H9 (cell line): ENCODE data around the gene PEDS1. TPM values are rescaled to one million over a fixed set of nuclear protein-coding genes. Genes with fewer than 3 reads are reported as not detected.
"Not testable (repeated sequence)": the region's sequence is repeated elsewhere in the genome, so short reads cannot be mapped to it uniquely, and the experiment has no call there.

Source experiments
- DNase-seq: peaks from one replicate; pipeline ENCODE4 v3.0.0-alpha.2; 2017
- H2AFZ ChIP-seq: one replicate; pipeline ENCODE4 v1.6.1; 2013; ENCODE audit warnings: mild to moderate bottlenecking, low read length, control low read depth, moderate library complexity
- H2AK5ac ChIP-seq: 2 replicates; pipeline ENCODE4 v1.6.1; 2013; ENCODE audit warnings: low read length, control low read depth, mixed read lengths; ENCODE audit not compliant: insufficient read length
- H2BK120ac ChIP-seq: one replicate; pipeline ENCODE4 v1.6.1; 2013; ENCODE audit warnings: low read depth, mild to moderate bottlenecking, low read length, control low read depth, inconsistent platforms; ENCODE audit not compliant: poor library complexity, severe bottlenecking
- H2BK12ac ChIP-seq: 2 replicates; pipeline ENCODE4 v1.6.1; 2013; ENCODE audit warnings: low read length, control low read depth, mixed read lengths, low read depth; ENCODE audit not compliant: insufficient read length
- H2BK15ac ChIP-seq: 2 replicates; pipeline ENCODE4 v1.6.1; 2013; ENCODE audit warnings: low read depth, low read length, control low read depth
- H2BK20ac ChIP-seq: one replicate; pipeline ENCODE4 v1.6.1; 2013; ENCODE audit warnings: low read depth, mild to moderate bottlenecking, low read length, control low read depth, inconsistent platforms; ENCODE audit not compliant: poor library complexity, severe bottlenecking
- H2BK5ac ChIP-seq: 2 replicates; pipeline ENCODE4 v1.6.1; 2013; ENCODE audit warnings: low read length, control low read depth, mixed read lengths; ENCODE audit not compliant: insufficient read length
- H3K14ac ChIP-seq: 2 replicates; pipeline ENCODE4 v1.6.1; 2013; ENCODE audit warnings: low read length, control low read depth; ENCODE audit not compliant: insufficient read depth
- H3K18ac ChIP-seq: 2 replicates; pipeline ENCODE4 v1.6.1; 2013; ENCODE audit warnings: low read depth, mild to moderate bottlenecking, mixed read lengths, low read length, control low read depth; ENCODE audit not compliant: insufficient read length
- H3K23ac ChIP-seq: 2 replicates; pipeline ENCODE4 v1.6.1; 2013; ENCODE audit warnings: low read length, control low read depth, mixed read lengths, low read depth; ENCODE audit not compliant: insufficient read length
- H3K23me2 ChIP-seq: 2 replicates; pipeline ENCODE4 v1.6.1; 2013; ENCODE audit warnings: low read depth, mild to moderate bottlenecking, mixed read lengths, low read length, control low read depth; ENCODE audit not compliant: insufficient read length, poor library complexity, severe bottlenecking
- H3K27ac ChIP-seq: 2 replicates; pipeline ENCODE4 v1.5.1; 2013; ENCODE audit warnings: low read length, control low read depth, mixed read lengths, low read depth; ENCODE audit not compliant: insufficient read length
- H3K27me3 ChIP-seq: 2 replicates; pipeline ENCODE4 v1.6.1; 2013; ENCODE audit warnings: low read length, control low read depth, inconsistent platforms; ENCODE audit not compliant: insufficient read depth
- H3K4ac ChIP-seq: 2 replicates; pipeline ENCODE4 v1.6.1; 2013; ENCODE audit warnings: low read depth, mild to moderate bottlenecking, control low read depth, inconsistent platforms, low read length, moderate library complexity
- H3K4me1 ChIP-seq: 2 replicates; pipeline ENCODE4 v1.6.1; 2013; ENCODE audit warnings: low read length, control low read depth, inconsistent platforms; ENCODE audit not compliant: insufficient read depth
- H3K4me2 ChIP-seq: 2 replicates; pipeline ENCODE4 v1.6.1; 2013; ENCODE audit warnings: low read length, control low read depth, mixed read lengths; ENCODE audit not compliant: insufficient read length, insufficient read depth
- H3K56ac ChIP-seq: 2 replicates; pipeline ENCODE4 v1.6.1; 2013; ENCODE audit warnings: low read depth, mild to moderate bottlenecking, mixed read lengths, low read length, control low read depth; ENCODE audit not compliant: insufficient read length
- H3K79me1 ChIP-seq: 2 replicates; pipeline ENCODE4 v1.6.1; 2013; ENCODE audit warnings: low read depth, mild to moderate bottlenecking, moderate library complexity, low read length, control low read depth, inconsistent platforms; ENCODE audit not compliant: insufficient read depth, poor library complexity, severe bottlenecking
- H3K79me2 ChIP-seq: 2 replicates; pipeline ENCODE4 v1.6.1; 2013; ENCODE audit warnings: low read length, control low read depth, inconsistent platforms; ENCODE audit not compliant: insufficient read depth
- H3K9ac ChIP-seq: 2 replicates; pipeline ENCODE4 v1.6.1; 2013; ENCODE audit warnings: low read length, control low read depth, mixed read lengths; ENCODE audit not compliant: insufficient read length; ENCODE audit errors: extremely low read depth
- H3K9me3 ChIP-seq: one replicate; pipeline ENCODE4 v1.6.1; 2013; ENCODE audit warnings: low read depth, low read length, inconsistent platforms; ENCODE audit not compliant: control insufficient read depth
- H3T11ph ChIP-seq: one replicate; pipeline ENCODE4 v1.6.1; 2013; ENCODE audit warnings: mild to moderate bottlenecking, low read length, control low read depth, inconsistent platforms
- H4K20me1 ChIP-seq: one replicate; pipeline ENCODE4 v1.6.1; 2013; ENCODE audit not compliant: control insufficient read depth, insufficient read length, insufficient read depth
- H4K5ac ChIP-seq: 2 replicates; pipeline ENCODE4 v1.6.1; 2013; ENCODE audit warnings: low read depth, mild to moderate bottlenecking, mixed read lengths, low read length, control low read depth; ENCODE audit not compliant: insufficient read length
- H4K8ac ChIP-seq: replicated peaks from 2 replicates; pipeline ENCODE4 v1.6.1; 2013; ENCODE audit warnings: low read length, control low read depth, mixed read lengths, low read depth; ENCODE audit not compliant: insufficient read length
- H4K91ac ChIP-seq: 2 replicates; pipeline ENCODE4 v1.6.1; 2013; ENCODE audit warnings: low read depth, mild to moderate bottlenecking, moderate library complexity, mixed read lengths, low read length, control low read depth; ENCODE audit not compliant: insufficient read length
- H3K27ac Mint-ChIP-seq, 3 experiments: 2 replicates in 2 of 3; 3 replicates in 1 of 3; pipeline ENCODE4 v1.8.0; 2020 to 2021; ENCODE audit warnings: mixed read lengths in 3 of 3, mild to moderate bottlenecking in 1 of 3, moderate library complexity in 1 of 3
- H3K27me3 Mint-ChIP-seq: 2 replicates; pipeline ENCODE4 v1.8.0; 2021; ENCODE audit warnings: low read depth, mild to moderate bottlenecking, moderate library complexity, mixed read lengths
- H3K36me3 Mint-ChIP-seq, 3 experiments: 2 replicates in 2 of 3; 3 replicates in 1 of 3; pipeline ENCODE4 v1.8.0; 2020 to 2021; ENCODE audit warnings: low read depth in 3 of 3, mixed read lengths in 3 of 3; ENCODE audit not compliant: insufficient read depth in 1 of 3
- H3K4me1 Mint-ChIP-seq, 2 experiments: 2 replicates each; pipeline ENCODE4 v1.8.0; 2020; ENCODE audit warnings: mixed read lengths in 2 of 2
- H3K4me3 Mint-ChIP-seq, 2 experiments: 2 replicates in 1 of 2; 3 replicates in 1 of 2; pipeline ENCODE4 v1.8.0; 2020 to 2021; ENCODE audit warnings: mild to moderate bottlenecking in 2 of 2, mixed read lengths in 2 of 2, moderate library complexity in 1 of 2
- H3K9me3 Mint-ChIP-seq, 2 experiments: 2 replicates in 1 of 2; 3 replicates in 1 of 2; pipeline ENCODE4 v1.8.0; 2020; ENCODE audit warnings: mild to moderate bottlenecking in 2 of 2, mixed read lengths in 2 of 2, moderate library complexity in 1 of 2
- WGBS: extraction: QIAGEN DNeasy Blood & Tissue Kit; methylation state at CpG from one replicate; pipeline ENCODE4 v1.1.7; 2013; ENCODE audit warnings: missing lambda C conversion rate, low lambda C conversion rate, mixed read lengths; ENCODE audit not compliant: insufficient read length; ENCODE audit errors: extremely low coverage; 5-methylcytosine and 5-hydroxymethylcytosine counted together
- total RNA-seq: library from RNA; stranded (reverse); gene quantifications from 2 replicates; pipeline ENCODE4 v1.2.1, GENCODE V29; 2021
- TF ChIP-seq, protein P1 (sequence below): fragments of 200-600 bp; sonication (generic); conservative IDR thresholded peaks from 3 replicates; pipeline ENCODE4 v1.8.0; 2021; ENCODE audit warnings: antibody characterized with exemption, mild to moderate bottlenecking

The PEDS1 gene
- total RNA-seq, 1 experiment from 2014 or later = 29.3 TPM

- WGBS = no CpG with 5 or more reads among the region's 5 CpGs
- Histone ChIP-seq H2AFZ (no peak overlapping the region), H2BK20ac (no peak overlapping the region), H2AK5ac (no peak overlapping the region), H3K4ac (no peak overlapping the region), H4K91ac (no peak overlapping the region), H4K8ac (no peak overlapping the region), H2BK12ac (no peak overlapping the region), H3K56ac (no peak overlapping the region), H3K23ac (no peak overlapping the region), H3K4me1 (no peaks in the 10 kb centered on the region), H3K9ac (no peak overlapping the region), H3K27me3 (no peaks in the 10 kb centered on the region), H3K23me2 (no peaks in the 10 kb centered on the region), H3K4me2 (no peak overlapping the region), H3K18ac (no peak overlapping the region), H4K5ac (no peak overlapping the region), H2BK5ac (no peak overlapping the region), H2BK15ac (no peak overlapping the region), H4K20me1 (no peaks in the 10 kb centered on the region), H3K14ac (no peak overlapping the region), H3K79me2 (no peaks in the 10 kb centered on the region), H2BK120ac (no peak overlapping the region), H3K27ac (no peak overlapping the region), H3K79me1 (no peaks in the 10 kb centered on the region), H3K9me3 (no peaks in the 10 kb centered on the region), H3T11ph (no peak overlapping the region)
- no peak overlapping the region for H3K4me3 Mint-ChIP-seq
- peaks cover 9 to 12% of the 10 kb centered on the region in 2 experiments for H3K4me1 Mint-ChIP-seq
- TF ChIP-seq, protein P1, sequence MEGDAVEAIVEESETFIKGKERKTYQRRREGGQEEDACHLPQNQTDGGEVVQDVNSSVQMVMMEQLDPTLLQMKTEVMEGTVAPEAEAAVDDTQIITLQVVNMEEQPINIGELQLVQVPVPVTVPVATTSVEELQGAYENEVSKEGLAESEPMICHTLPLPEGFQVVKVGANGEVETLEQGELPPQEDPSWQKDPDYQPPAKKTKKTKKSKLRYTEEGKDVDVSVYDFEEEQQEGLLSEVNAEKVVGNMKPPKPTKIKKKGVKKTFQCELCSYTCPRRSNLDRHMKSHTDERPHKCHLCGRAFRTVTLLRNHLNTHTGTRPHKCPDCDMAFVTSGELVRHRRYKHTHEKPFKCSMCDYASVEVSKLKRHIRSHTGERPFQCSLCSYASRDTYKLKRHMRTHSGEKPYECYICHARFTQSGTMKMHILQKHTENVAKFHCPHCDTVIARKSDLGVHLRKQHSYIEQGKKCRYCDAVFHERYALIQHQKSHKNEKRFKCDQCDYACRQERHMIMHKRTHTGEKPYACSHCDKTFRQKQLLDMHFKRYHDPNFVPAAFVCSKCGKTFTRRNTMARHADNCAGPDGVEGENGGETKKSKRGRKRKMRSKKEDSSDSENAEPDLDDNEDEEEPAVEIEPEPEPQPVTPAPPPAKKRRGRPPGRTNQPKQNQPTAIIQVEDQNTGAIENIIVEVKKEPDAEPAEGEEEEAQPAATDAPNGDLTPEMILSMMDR = no peak
- no peak overlapping the region for H3K27ac Mint-ChIP-seq
- peaks cover 21 to 31% of the 10 kb centered on the region in 2 experiments for H3K9me3 Mint-ChIP-seq
- DNase-seq = no peak
- peaks cover 5 to 22% (median 7%) of the 10 kb centered on the region in 3 experiments for H3K36me3 Mint-ChIP-seq
- H3K27me3 Mint-ChIP-seq = peaks cover 2% of the 10 kb centered on the region; the same call in 1 of the 2 replicates
These were observed 49.2 kb upstream of the PEDS1 start for GRCh38 chr20:50202677-50203076.

GRCh38 chr20:50201710-50202109, 48.2 kb upstream of the PEDS1 start:
- not testable (repeated sequence) for H3K27ac ChIP-seq, H3K4ac ChIP-seq, H3K23me2 ChIP-seq, H3K4me1 ChIP-seq, H2BK120ac ChIP-seq, H3K27ac Mint-ChIP-seq, H3K4me2 ChIP-seq, H4K20me1 ChIP-seq, H2BK5ac ChIP-seq, H3K56ac ChIP-seq, DNase-seq, H2BK20ac ChIP-seq, H3K4me3 Mint-ChIP-seq, H3K27me3 Mint-ChIP-seq, H2AFZ ChIP-seq, H3K79me1 ChIP-seq, H4K5ac ChIP-seq, H4K91ac ChIP-seq, H3K23ac ChIP-seq, H2BK15ac ChIP-seq, H3K18ac ChIP-seq, H3K9me3 ChIP-seq, H3K9ac ChIP-seq, H3K27me3 ChIP-seq, H3T11ph ChIP-seq, H2AK5ac ChIP-seq, H3K14ac ChIP-seq, H3K79me2 ChIP-seq, H2BK12ac ChIP-seq, H4K8ac ChIP-seq
- H3K9me3 Mint-ChIP-seq = peaks cover 21 to 31% of the 10 kb centered on the region in 2 experiments
- peaks cover 5 to 22% (median 7%) of the 10 kb centered on the region in 3 experiments for H3K36me3 Mint-ChIP-seq
- WGBS = no CpG with 5 or more reads among the region's 7 CpGs
- peaks cover 14 to 21% of the 10 kb centered on the region in 2 experiments for H3K4me1 Mint-ChIP-seq
